Activated CD4-positive, alpha-beta T cell treated with anti-CD3 and anti-CD28 coated beads for 36 hours (primary cell): ENCODE results near the gene CENPA. TPM values are rescaled to one million over a fixed set of nuclear protein-coding genes. Genes with fewer than 3 reads are reported as not detected.
"Not testable (repeated sequence)": the region's sequence is repeated elsewhere in the genome, so short reads cannot be mapped to it uniquely, and the experiment has no call there.

Experiments used
- ATAC-seq: fragments of 200-7000 bp; cut with Tn5 transposase; one replicate; pipeline ENCODE4 v1.10.0; 2021; ENCODE audit warnings: mild to moderate bottlenecking, moderate library complexity
- CTCF ChIA-PET: fragments of 350-600 bp; sonication (Branson Sonifier 250); formaldehyde crosslinking; loops from one replicate; lab custom pipeline; 2021; ENCODE audit warnings: antibody characterized with exemption; lab: Charles Lee
- POLR2A ChIA-PET: fragments of 350-600 bp; sonication (Branson Sonifier 250); formaldehyde crosslinking; loops from one replicate; lab custom pipeline; 2021; ENCODE audit warnings: antibody characterized with exemption, inconsistent platforms; lab: Charles Lee
- DNase-seq: peaks from one replicate; pipeline ENCODE4 v3.0.0-alpha.2; 2020
- H3K27ac Mint-ChIP-seq: one replicate; pipeline ENCODE4 v1.8.0; 2021; ENCODE audit warnings: mixed read lengths
- H3K27me3 Mint-ChIP-seq: one replicate; pipeline ENCODE4 v1.8.0; 2021; ENCODE audit warnings: mixed read lengths
- H3K36me3 Mint-ChIP-seq: one replicate; pipeline ENCODE4 v1.8.0; 2021; ENCODE audit warnings: low read depth, mixed read lengths
- H3K4me1 Mint-ChIP-seq: one replicate; pipeline ENCODE4 v1.8.0; 2021; ENCODE audit warnings: mixed read lengths
- H3K4me3 Mint-ChIP-seq: one replicate; pipeline ENCODE4 v1.8.0; 2021; ENCODE audit warnings: mild to moderate bottlenecking, moderate library complexity, mixed read lengths
- H3K9me3 Mint-ChIP-seq: one replicate; pipeline ENCODE4 v1.8.0; 2021; ENCODE audit warnings: low read depth, mixed read lengths
- intact Hi-C, 2 experiments: fragments of 100-400 bp; cut with DNase I in 1 of 2; cut with micrococcal nuclease in 1 of 2; formaldehyde crosslinking; loops; one replicate each; pipeline versions ENCODE4 v1.14.2 to v1.15.1; 2022 to 2024; cut with DNase I, micrococcal nuclease
- total RNA-seq, 2 experiments: library from RNA; stranded (reverse); gene quantifications; one replicate each; pipeline ENCODE4 v1.2.3, GENCODE V29; 2021

The CENPA gene
- total RNA-seq, 2 experiments from 2014 or later: 37.0 to 38.0 TPM

GRCh38 chr2:26814072-26814765 lies 28.4 kb downstream of the CENPA start:
- POLR2A ChIA-PET, intact Hi-C loops, H3K9me3 Mint-ChIP-seq, H3K27ac Mint-ChIP-seq, H3K36me3 Mint-ChIP-seq, DNase-seq, H3K4me3 Mint-ChIP-seq, ATAC-seq: not testable (repeated sequence)
- CTCF ChIA-PET: interaction anchor here (0.6 to 2.3 kb wide), 2 partner anchors 32 to 100 kb away, joined by 3 to 8 read pairs; no protein-coding TSS in a partner anchor
- Mint-ChIP-seq H3K4me1 (peaks cover 25% of the 10 kb centered on the region), H3K27me3 (peaks cover 11% of the 10 kb centered on the region)

- H3K4me3 Mint-ChIP-seq: no peak overlapping the region
- ChIA-PET POLR2A (no interaction called here), CTCF (interaction anchor here (0.9 kb wide), 1 partner anchor 25 kb away, joined by 4 read pairs; no protein-coding TSS in a partner anchor)
- H3K9me3 Mint-ChIP-seq: no peaks in the 10 kb centered on the region
- peaks cover 5% of the 10 kb centered on the region for H3K4me1 Mint-ChIP-seq
- intact Hi-C loops: no loop called here
- peaks cover 11% of the 10 kb centered on the region for H3K27me3 Mint-ChIP-seq
- DNase-seq (peak; percentile 18), ATAC-seq (no peak)
- H3K27ac Mint-ChIP-seq: no peak overlapping the region
- H3K36me3 Mint-ChIP-seq: no peaks in the 10 kb centered on the region
Measured at GRCh38 chr2:26816893-26817292, 31.0 kb downstream of the CENPA start.

GRCh38 chr2:26818255-26818654 lies 32.4 kb downstream of the CENPA start:
- Mint-ChIP-seq H3K27ac (no peak overlapping the region), H3K4me3 (no peak overlapping the region), H3K4me1 (no peaks in the 10 kb centered on the region)

GRCh38 chr2:26818972-26819371 lies 33.1 kb downstream of the CENPA start:
- intact Hi-C loops: no loop called here
- no peak for ATAC-seq
- CTCF ChIA-PET: no interaction called here
- H3K9me3 Mint-ChIP-seq: no peaks in the 10 kb centered on the region
- DNase-seq: no peak
- peaks cover 7% of the 10 kb centered on the region for H3K27me3 Mint-ChIP-seq
- H3K27ac Mint-ChIP-seq: no peak overlapping the region
- H3K36me3 Mint-ChIP-seq: no peaks in the 10 kb centered on the region
- H3K4me3 Mint-ChIP-seq: no peak overlapping the region
- POLR2A ChIA-PET: no interaction called here
- no peaks in the 10 kb centered on the region for H3K4me1 Mint-ChIP-seq

More at GRCh38 chr2:26818255-26818654, 32.4 kb downstream of the CENPA start:
- Mint-ChIP-seq H3K9me3 (no peaks in the 10 kb centered on the region), H3K36me3 (no peaks in the 10 kb centered on the region), H3K27me3 (peaks cover 11% of the 10 kb centered on the region)
- intact Hi-C loops: no loop called here
- ATAC-seq (no peak), DNase-seq (no peak)
- ChIA-PET CTCF (no interaction called here), POLR2A (no interaction called here)

- no peak for ATAC-seq
- H3K4me3 Mint-ChIP-seq: no peak overlapping the region
- ChIA-PET POLR2A (no interaction called here), CTCF (interaction anchor here (0.6 kb wide), 1 partner anchor 42 kb away, joined by 3 read pairs; no protein-coding TSS in a partner anchor)
- no peaks in the 10 kb centered on the region for H3K36me3 Mint-ChIP-seq
- DNase-seq: no peak
- H3K27ac Mint-ChIP-seq: no peak overlapping the region
- no peaks in the 10 kb centered on the region for H3K9me3 Mint-ChIP-seq
- no peaks in the 10 kb centered on the region for H3K4me1 Mint-ChIP-seq
- H3K27me3 Mint-ChIP-seq: peaks cover 2% of the 10 kb centered on the region
- intact Hi-C loops: no loop called here
Measured at GRCh38 chr2:26820932-26821331, 35.1 kb downstream of the CENPA start.

- no peaks in the 10 kb centered on the region for H3K36me3 Mint-ChIP-seq
- no peak overlapping the region for H3K4me3 Mint-ChIP-seq
- peaks cover under 1% of the 10 kb centered on the region for H3K27me3 Mint-ChIP-seq
- CTCF ChIA-PET: interaction anchor here (0.7 to 2.1 kb wide), 3 partner anchors 10 to 71 kb away, joined by 3 to 5 read pairs (median 3); no protein-coding TSS in a partner anchor
- no peaks in the 10 kb centered on the region for H3K4me1 Mint-ChIP-seq
- DNase-seq (no peak), ATAC-seq (no peak)
- intact Hi-C loops: no loop called here
- POLR2A ChIA-PET: no interaction called here
- no peaks in the 10 kb centered on the region for H3K9me3 Mint-ChIP-seq
- H3K27ac Mint-ChIP-seq: no peak overlapping the region
Measured at GRCh38 chr2:26822877-26823276, 37.0 kb downstream of the CENPA start.

- ChIA-PET CTCF (no interaction called here), POLR2A (no interaction called here)
- H3K9me3 Mint-ChIP-seq: no peaks in the 10 kb centered on the region
- H3K27ac Mint-ChIP-seq: no peak overlapping the region
- ATAC-seq (no peak), DNase-seq (no peak)
- no peak overlapping the region for H3K4me3 Mint-ChIP-seq
- no peaks in the 10 kb centered on the region for H3K36me3 Mint-ChIP-seq
- no peaks in the 10 kb centered on the region for H3K4me1 Mint-ChIP-seq
- H3K27me3 Mint-ChIP-seq: peaks cover 24% of the 10 kb centered on the region
- intact Hi-C loops: no loop called here
Measured at GRCh38 chr2:26838121-26838906, 52.5 kb downstream of the CENPA start.

- H3K4me3 Mint-ChIP-seq: no peak overlapping the region
Measured at GRCh38 chr2:26840937-26841610, 55.2 kb downstream of the CENPA start.

GRCh38 chr2:26843041-26843440 lies 57.2 kb downstream of the CENPA start:
- ChIA-PET POLR2A (no interaction called here), CTCF (interaction anchor here (0.6 to 5.7 kb wide), 2 partner anchors 99 to 172 kb away, joined by 4 to 108 read pairs; no protein-coding TSS in a partner anchor)
- ATAC-seq (no peak), DNase-seq (no peak)
- H3K27me3 Mint-ChIP-seq: peaks cover 37% of the 10 kb centered on the region
- H3K4me1 Mint-ChIP-seq: peaks cover 5% of the 10 kb centered on the region
- H3K27ac Mint-ChIP-seq: no peak overlapping the region
- no peaks in the 10 kb centered on the region for H3K9me3 Mint-ChIP-seq
- no peaks in the 10 kb centered on the region for H3K36me3 Mint-ChIP-seq
- intact Hi-C loops: loop anchor here in 1 of 2 experiments (10.0 kb wide), 1 partner anchor 462 kb away; the partner anchor contains the start of gene UCN
- no peak overlapping the region for H3K4me3 Mint-ChIP-seq

More at GRCh38 chr2:26840937-26841610, 55.2 kb downstream of the CENPA start:
- Mint-ChIP-seq H3K4me1 (no peaks in the 10 kb centered on the region), H3K9me3 (no peaks in the 10 kb centered on the region), H3K27me3 (peaks cover 31% of the 10 kb centered on the region), H3K36me3 (no peaks in the 10 kb centered on the region), H3K27ac (no peak overlapping the region)
- peak; percentile 66 for ATAC-seq
- DNase-seq: no peak
- ChIA-PET POLR2A (no interaction called here), CTCF (interaction anchor here (1.7 kb wide), 1 partner anchor 24 kb away, joined by 4 read pairs; no protein-coding TSS in a partner anchor)
- intact Hi-C loops: loop anchor here in 1 of 2 experiments (10.0 kb wide), 1 partner anchor 464 kb away; the partner anchor contains the start of gene UCN
